NCI-H524 (cell line): ENCODE measurements around the gene AMOT.
A peak's percentile ranks its signal among the peaks of the same experiment; 100 is the strongest.
"Not testable (repeated sequence)": the region's sequence is repeated elsewhere in the genome, so short reads cannot be mapped to it uniquely, and the experiment has no call there.

Experiments
- DNase-seq, 2 experiments: peaks; one replicate each; lab custom pipeline; 2025; lab: John Stamatoyannopoulos, UW

AMOT gene, protein sequence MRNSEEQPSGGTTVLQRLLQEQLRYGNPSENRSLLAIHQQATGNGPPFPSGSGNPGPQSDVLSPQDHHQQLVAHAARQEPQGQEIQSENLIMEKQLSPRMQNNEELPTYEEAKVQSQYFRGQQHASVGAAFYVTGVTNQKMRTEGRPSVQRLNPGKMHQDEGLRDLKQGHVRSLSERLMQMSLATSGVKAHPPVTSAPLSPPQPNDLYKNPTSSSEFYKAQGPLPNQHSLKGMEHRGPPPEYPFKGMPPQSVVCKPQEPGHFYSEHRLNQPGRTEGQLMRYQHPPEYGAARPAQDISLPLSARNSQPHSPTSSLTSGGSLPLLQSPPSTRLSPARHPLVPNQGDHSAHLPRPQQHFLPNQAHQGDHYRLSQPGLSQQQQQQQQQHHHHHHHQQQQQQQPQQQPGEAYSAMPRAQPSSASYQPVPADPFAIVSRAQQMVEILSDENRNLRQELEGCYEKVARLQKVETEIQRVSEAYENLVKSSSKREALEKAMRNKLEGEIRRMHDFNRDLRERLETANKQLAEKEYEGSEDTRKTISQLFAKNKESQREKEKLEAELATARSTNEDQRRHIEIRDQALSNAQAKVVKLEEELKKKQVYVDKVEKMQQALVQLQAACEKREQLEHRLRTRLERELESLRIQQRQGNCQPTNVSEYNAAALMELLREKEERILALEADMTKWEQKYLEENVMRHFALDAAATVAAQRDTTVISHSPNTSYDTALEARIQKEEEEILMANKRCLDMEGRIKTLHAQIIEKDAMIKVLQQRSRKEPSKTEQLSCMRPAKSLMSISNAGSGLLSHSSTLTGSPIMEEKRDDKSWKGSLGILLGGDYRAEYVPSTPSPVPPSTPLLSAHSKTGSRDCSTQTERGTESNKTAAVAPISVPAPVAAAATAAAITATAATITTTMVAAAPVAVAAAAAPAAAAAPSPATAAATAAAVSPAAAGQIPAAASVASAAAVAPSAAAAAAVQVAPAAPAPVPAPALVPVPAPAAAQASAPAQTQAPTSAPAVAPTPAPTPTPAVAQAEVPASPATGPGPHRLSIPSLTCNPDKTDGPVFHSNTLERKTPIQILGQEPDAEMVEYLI

DNA sequence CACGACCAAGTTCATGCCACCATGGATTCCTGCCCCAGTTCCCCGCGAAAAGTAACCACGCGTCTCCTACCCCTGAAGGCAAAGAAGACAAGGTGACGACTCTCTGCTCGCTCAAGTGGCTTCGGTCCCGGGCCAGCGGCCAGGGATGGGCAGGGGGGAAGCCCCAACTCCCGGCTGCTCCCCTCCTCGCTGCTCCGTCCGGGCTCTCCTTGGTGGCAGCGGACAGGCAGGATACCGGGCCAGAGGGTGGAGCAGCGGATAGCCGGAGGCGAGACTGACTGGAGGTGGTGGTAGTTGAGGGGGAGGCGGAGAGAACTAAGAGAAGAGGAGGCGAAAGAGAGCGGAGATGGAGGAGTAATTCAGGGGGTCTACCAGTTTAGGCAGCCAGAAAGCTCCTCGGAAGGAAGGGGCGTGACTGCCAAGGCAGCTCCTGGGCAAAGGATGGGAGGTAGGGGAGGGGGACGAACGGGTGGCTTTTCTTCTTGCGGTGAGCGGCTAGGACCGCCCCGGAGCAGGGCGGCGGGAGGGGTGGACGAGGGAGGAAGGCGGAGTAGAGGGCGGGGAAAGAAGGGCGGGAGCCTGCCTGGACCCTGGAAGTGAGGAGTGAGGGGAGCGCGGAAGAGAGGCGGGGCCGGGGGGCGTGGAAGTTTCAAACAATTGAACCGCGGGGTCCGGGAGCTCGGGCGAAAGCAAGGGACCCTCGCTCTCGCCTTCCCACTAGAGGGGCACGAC lies at the start of gene AMOT:
Gene AMOT, minus strand, starts transcription at position 450 of the 732 bp plus-strand sequence. CDS start 17,705 bp downstream, outside the sequence.
- peak; percentile 88 to 91 for DNase-seq

DNA sequence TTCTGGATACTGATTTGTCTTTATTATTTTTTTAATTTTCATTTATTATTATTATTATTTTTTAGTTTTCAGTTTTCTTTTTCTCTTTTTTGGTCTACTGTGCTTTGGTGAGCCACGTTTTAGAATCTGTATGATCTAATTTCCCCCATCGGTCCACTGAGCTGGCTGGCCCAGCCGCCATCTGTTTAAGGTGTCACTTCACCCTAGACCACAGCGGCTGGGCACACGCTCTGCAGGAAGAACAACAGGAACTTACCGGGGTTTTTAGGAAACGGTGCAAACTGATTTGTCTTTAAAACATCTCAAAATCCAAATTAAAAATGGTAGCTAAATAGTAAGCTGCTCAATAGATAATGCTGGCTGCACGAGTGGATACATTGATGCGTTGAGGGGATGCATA lies 48.8 kb upstream of the AMOT start:
- no peak for DNase-seq

DNA sequence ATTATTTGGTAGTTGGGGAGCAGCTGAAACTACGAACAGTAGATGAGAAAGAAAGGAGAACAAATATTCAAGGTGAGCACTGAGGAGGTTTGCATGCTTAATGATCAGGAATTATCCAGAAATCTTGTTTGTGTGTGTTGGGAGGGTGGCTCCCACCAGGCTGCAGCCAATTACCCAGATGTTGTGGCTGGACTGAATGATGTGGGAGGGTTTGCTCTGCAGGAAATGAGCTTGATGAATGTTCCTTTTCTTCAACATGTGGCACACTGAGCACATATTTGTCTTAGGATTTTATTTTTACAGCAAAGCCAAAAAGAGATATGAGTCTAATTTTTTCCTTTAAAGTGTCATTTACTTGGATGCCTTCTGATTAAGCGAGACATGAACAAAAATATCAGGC lies 48.3 kb upstream of the AMOT start:
- DNase-seq = no peak

GRCh38 chrX:112877771-112878173 lies 37.1 kb upstream of the AMOT start:
- peak in 1 of 2 experiments; percentile 54 for DNase-seq

- DNase-seq = no peak
These were observed 34.0 kb upstream of the AMOT start for GRCh38 chrX:112874614-112875013.

DNA sequence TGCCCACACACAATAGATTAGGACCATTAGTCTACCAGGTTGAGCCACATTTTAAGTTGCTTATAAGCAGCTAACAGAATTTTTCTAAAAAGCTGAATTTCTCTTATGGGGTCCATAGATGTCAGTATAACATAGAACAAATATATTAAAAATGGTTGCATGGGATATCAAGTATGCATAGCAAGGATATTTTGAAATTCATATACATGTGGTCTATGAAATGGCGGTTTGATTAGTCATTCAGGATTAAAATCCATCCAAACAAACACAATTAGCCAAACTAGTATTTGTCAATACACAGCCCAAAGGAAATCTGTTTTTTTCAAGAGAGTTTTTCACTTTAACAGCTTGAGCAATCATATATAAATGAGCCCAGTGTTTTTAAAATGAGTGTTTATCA lies 33.5 kb upstream of the AMOT start:
- DNase-seq = peak in 1 of 2 experiments; percentile 55

- no peak for DNase-seq
These were observed 28.0 kb upstream of the AMOT start for GRCh38 chrX:112868586-112868985.

- peak in 1 of 2 experiments; percentile 5 for DNase-seq
These were observed 26.9 kb upstream of the AMOT start for GRCh38 chrX:112867570-112867969.

DNA sequence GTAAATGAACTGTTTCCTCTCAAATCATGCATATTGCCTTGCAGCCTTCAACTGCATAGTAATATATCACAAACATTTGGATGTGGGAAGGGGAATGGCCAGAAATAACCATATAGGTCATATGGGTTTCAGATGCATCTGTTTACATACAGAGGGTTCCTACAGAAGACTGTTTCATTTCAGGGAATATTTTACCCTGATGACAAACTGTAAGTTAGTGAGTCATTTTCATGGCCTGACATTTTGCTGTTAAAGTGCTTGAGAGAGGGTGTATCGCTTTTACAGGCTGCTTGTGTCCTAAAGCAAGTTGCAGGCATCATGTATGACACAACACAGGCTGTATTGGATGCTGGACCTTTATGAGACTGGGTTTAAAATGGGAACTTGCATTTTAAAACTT lies 25.5 kb upstream of the AMOT start:
- DNase-seq = no peak

DNA sequence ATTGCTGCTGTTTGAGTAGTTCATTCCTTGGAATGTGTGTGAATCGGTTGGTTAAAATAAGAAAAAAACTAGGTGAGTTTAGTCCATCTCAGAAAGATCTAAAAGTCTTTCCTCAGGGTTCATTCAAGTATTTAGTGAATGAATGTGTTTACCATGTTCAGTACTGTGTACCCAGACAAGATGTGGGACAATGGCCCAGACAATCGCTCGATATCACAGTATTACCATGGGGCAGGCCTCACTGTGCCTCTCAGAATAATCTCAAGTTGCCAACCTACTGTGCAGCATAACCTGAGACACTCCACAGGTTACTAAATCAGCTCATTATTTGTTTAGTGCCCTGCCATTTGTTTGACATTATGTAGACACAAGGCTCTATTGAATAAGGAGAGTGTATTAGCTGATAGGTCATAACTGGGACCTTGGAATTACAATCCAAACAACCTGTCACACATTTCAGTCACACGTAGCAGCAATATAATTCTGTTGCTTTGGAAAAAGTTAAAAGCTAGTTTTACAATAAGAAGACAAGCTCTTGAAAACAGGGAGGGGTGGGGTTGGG lies 24.9 kb upstream of the AMOT start:
- DNase-seq = no peak

DNA sequence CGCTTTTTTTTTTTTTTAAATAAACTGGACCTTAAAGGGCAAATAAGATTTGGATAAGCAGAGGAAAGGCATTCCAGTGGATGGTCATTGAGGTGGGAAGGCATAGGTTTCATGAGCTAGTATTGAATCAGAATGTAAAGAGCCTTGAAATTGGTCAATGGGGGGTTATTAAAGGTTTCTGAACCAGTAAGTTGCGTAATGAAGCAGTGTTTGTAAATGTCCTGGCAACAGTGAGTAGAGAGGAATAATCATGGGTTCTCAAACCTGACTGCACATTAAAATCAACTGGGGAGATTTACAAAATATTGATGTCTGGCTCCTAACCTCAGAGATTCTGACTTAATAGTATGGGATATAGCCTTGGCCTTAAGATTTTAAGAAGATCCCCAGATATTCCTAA lies 23.2 kb upstream of the AMOT start:
- DNase-seq = no peak

DNA sequence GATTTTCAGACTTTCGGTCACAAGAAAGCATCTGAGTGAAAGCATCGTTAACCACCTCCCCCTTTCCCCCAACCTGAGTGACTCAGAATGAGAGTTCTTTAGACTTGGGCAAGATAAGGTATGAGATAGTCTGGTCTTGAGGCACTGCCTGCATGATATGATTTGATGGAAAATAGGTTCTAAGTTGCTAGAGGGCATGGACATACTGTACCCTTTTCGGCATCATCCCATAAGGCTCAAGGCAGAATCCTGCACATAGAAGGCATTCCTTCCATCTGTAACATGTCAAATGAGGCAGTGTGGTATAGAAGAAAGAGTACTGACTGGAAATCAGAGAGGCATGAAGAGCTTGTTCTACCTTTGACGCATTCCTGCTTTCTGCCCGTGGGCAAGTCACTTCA lies 16.8 kb upstream of the AMOT start:
- no peak for DNase-seq

DNA sequence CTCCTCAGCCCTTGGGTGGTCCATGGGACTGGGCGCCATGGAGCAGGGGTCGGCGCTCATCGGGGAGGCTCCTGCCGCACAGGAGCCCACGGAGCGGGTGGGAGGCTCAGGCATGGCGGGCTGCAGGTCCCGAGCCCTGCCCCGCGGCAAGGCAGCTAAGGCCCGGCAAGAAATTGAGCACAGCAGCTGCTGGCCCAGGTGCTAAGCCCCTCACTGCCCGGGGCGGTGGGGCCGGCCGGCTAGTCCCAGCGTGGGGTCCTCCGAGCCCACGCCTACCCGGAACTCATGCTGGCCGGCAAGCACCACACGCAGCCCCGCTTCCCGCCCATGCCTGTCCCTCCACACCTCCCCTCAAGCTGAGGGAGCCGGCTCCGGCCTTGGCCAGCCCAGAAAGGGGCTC lies 14.3 kb upstream of the AMOT start:
- DNase-seq = not testable (repeated sequence)

DNA sequence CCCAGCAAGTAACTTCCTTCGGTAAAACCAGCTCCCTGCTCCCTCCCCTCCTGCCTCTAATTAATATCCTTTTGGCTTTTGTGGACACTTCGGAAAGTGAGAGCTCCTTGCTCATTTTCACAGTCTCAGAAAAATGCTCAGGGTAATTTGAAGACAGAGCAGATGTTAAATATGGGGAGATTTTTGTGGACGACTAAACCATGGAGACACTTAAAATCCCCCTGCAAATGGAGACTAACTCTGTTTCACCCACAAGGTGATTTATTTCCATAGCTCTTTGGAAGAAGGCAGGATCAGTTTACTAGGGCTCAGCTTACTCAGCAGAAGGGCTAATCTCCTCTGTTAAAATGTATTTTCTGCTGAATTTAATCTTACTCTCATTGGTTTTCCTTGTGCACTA lies 12.2 kb upstream of the AMOT start:
- DNase-seq = peak; percentile 69 to 92

DNA sequence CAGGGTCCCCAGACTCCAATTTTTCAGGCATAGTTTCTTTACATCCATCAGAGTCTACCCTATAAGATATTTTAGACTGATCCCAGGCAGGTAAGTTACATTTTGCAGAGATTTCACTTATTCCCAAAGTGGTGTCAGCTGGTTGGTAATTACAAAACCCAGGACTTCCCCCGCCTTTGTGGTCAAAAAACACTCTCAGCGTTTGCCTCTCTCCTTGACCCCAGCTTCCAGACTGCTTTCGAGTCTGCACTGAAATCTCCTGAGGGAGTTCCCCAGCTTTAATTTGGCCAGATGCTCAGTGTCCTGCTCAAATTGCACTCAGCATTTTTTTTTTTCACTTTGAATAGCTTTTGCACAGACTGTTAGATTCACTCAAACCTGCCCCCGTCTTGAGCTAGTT lies 11.2 kb upstream of the AMOT start:
- DNase-seq = peak; percentile 70 to 95

- DNase-seq = peak in 1 of 2 experiments; percentile 13
These were observed 10.6 kb upstream of the AMOT start for GRCh38 chrX:112851161-112851779.

GRCh38 chrX:112849016-112849415 lies 8.4 kb upstream of the AMOT start:
- peak in 1 of 2 experiments; percentile 12 for DNase-seq

- DNase-seq = no peak
These were observed 6.2 kb upstream of the AMOT start for GRCh38 chrX:112846782-112847181.

DNA sequence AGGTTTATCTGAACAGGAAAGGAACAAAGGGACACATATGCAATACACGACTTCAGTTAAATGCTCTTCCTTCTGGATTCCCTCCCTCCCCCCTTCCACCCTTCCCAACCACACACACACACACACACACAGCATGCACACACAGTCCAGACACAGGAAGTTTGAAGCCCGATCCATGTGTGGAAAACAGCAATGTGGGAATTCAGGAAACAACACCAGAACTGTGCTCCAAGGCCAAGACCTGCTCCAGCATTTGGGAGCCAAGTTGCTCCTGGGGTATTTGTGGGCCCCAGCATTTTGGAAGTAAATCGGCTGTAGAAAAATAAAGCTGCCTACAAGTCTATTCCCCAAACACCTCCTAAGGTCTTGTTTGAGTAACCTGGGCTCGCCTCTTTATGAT lies 5.6 kb upstream of the AMOT start:
- DNase-seq = no peak

GRCh38 chrX:112844250-112844649 lies 3.6 kb upstream of the AMOT start:
- DNase-seq = no peak

DNA sequence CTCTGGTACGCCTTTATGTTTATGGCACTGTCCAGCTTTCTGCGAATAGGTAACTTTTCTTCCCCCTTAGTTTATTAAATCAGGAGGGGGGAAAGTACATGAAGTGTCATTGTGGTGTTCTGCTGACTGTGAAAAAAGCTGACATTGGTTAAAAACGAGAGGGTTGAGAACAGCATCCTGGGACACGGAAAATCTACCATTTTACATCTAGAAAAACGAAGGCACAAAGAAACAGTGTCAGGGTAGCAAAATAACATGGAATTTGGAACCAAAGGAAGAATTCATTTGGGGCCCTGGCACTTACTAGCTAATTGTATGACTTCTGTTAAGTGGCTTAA lies 1.2 kb upstream of the AMOT start:
- DNase-seq = no peak
